ENCODE results near the gene ALG5.

ALG5 gene

DNA sequence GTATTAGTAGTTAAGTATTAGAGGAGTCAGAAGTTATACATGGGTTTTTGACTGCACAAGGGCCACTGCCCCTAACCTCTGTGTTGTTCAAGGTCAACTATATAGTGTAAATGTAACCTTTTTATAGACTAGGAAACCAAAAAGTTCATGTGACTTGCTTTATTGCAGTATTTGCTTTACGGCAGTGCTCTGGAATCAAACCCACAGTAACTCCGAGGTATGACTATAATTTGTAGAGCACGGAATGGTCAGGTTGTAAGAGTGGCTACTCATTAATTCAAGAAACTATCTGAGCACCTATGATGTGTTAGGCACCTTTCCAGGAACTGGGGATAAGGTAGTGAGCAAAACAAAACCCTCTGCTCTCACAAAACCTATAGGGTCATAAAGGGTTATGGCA lies 38.1 kb upstream of the ALG5 start:
- no peak for DNase-seq (ENCODE audit: extremely low read depth, low read depth)
- TF ChIP-seq, protein P1, sequence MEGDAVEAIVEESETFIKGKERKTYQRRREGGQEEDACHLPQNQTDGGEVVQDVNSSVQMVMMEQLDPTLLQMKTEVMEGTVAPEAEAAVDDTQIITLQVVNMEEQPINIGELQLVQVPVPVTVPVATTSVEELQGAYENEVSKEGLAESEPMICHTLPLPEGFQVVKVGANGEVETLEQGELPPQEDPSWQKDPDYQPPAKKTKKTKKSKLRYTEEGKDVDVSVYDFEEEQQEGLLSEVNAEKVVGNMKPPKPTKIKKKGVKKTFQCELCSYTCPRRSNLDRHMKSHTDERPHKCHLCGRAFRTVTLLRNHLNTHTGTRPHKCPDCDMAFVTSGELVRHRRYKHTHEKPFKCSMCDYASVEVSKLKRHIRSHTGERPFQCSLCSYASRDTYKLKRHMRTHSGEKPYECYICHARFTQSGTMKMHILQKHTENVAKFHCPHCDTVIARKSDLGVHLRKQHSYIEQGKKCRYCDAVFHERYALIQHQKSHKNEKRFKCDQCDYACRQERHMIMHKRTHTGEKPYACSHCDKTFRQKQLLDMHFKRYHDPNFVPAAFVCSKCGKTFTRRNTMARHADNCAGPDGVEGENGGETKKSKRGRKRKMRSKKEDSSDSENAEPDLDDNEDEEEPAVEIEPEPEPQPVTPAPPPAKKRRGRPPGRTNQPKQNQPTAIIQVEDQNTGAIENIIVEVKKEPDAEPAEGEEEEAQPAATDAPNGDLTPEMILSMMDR (IDR thresholded peaks at IDR 0.05; ENCODE audit: low read depth, low read length, missing control alignments) = no peak
- H3K4me3 ChIP-seq (replicated peaks; ENCODE audit: low read depth, low read length) = no peak overlapping the region

DNA sequence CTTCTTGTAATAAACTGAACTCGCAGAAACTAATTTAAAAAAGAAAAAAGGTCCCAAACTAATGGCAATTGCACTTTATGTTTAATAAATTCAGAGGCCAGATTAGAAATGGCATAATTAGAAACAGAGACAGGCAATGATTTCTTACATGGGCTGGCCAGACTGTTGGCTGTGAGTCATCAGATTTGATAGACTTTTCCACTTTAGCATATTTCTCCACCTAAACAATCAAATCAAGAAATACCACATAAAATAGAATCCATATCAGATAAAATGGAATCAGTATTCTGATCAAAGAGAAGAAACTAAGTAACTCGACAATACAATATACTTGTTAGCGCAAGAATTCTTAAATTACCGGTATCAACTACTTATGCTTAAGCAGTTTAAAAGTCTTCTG lies 30.5 kb upstream of the ALG5 start:
- H3K4me3 ChIP-seq (replicated peaks; ENCODE audit: low read depth, low read length) = no peak overlapping the region
- DNase-seq (ENCODE audit: extremely low read depth, low read depth) = peak; percentile 5
- TF ChIP-seq, protein P1 (IDR thresholded peaks at IDR 0.05; ENCODE audit: low read depth, low read length, missing control alignments) = no peak

GRCh38 chr13:37027639-37028038 lies 28.5 kb upstream of the ALG5 start:
- TF ChIP-seq, protein P1 (IDR thresholded peaks at IDR 0.05; ENCODE audit: low read depth, low read length, missing control alignments) = no peak
- H3K4me3 ChIP-seq (replicated peaks; ENCODE audit: low read depth, low read length) = no peak overlapping the region
- DNase-seq (ENCODE audit: extremely low read depth, low read depth) = no peak

DNA sequence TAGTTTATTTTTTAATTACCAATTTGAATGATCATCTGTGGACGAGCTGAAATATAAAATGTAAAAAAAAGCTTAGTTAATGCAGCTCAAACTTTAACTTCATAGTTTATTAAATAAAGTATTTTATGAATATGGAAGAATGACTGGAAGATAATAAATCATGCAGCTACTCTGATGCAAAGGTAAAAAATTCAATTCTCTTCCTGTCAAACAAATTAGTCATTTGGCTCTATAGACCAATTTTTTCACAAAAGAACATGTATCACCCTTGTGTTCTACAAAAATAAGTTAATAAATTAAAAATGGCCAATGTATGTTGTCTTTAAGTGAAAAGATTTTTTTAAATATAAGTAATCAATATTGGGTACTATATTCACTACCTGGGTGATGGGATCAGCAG lies 27.6 kb upstream of the ALG5 start:
- TF ChIP-seq, protein P1 (IDR thresholded peaks at IDR 0.05; ENCODE audit: low read depth, low read length, missing control alignments) = no peak
- no peak overlapping the region for H3K4me3 ChIP-seq (replicated peaks; ENCODE audit: low read depth, low read length)
- no peak for DNase-seq (ENCODE audit: extremely low read depth, low read depth)

- DNase-seq (ENCODE audit: extremely low read depth, low read depth) = no peak
- no peak overlapping the region for H3K4me3 ChIP-seq (replicated peaks; ENCODE audit: low read depth, low read length)
- TF ChIP-seq, protein P1 (IDR thresholded peaks at IDR 0.05; ENCODE audit: low read depth, low read length, missing control alignments) = no peak
Measured at GRCh38 chr13:37023871-37024270, 24.7 kb upstream of the ALG5 start.

GRCh38 chr13:37014609-37015008 lies 15.5 kb upstream of the ALG5 start:
- TF ChIP-seq, protein P1 (IDR thresholded peaks at IDR 0.05; ENCODE audit: low read depth, low read length, missing control alignments) = no peak
- no peak for DNase-seq (ENCODE audit: extremely low read depth, low read depth)
- no peak overlapping the region for H3K4me3 ChIP-seq (replicated peaks; ENCODE audit: low read depth, low read length)

- TF ChIP-seq, protein P1 (IDR thresholded peaks at IDR 0.05; ENCODE audit: low read depth, low read length, missing control alignments) = no peak
- H3K4me3 ChIP-seq (replicated peaks; ENCODE audit: low read depth, low read length) = no peak overlapping the region
- DNase-seq (ENCODE audit: extremely low read depth, low read depth) = no peak
Measured at GRCh38 chr13:37011788-37012187, 12.6 kb upstream of the ALG5 start.
